GM19438 (cell line): Measurements from ENCODE around the gene STOML1.

ENCODE experiments used
- ATAC-seq: cut with Tn5 transposase; IDR thresholded peaks from one replicate; pipeline ENCODE4 v1.9.1; 2021; ENCODE audit warnings: low read depth; ENCODE audit not compliant: unreplicated experiment

Gene STOML1

DNA sequence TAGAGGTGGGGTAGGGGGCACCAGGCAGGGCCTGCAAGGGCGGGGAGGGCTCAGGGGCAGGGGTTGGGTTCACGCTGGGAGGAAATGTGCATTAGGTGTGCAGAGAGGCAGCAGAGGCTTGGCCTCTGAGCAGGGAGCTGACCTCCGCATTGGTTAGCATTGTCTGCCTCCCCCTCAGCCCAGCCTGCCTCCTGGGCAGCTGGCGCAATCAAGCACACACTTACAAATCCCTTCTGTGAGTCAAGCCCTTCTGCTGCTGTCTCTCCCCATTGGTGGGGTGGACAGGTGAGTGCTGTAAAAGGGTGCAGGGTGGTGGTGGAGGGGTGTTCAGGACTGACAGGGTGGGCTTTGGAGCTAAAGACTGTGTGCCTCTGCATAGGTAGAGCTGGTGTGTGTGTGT lies 56.5 kb downstream of the STOML1 start:
- no peak for ATAC-seq

GRCh38 chr15:73934281-73934680 lies 57.8 kb downstream of the STOML1 start:
- ATAC-seq = no peak

GRCh38 chr15:73932381-73933191 lies 59.5 kb downstream of the STOML1 start:
- no peak for ATAC-seq

GRCh38 chr15:73931441-73931840 lies 60.7 kb downstream of the STOML1 start:
- ATAC-seq = no peak

GRCh38 chr15:73930790-73931281 lies 61.3 kb downstream of the STOML1 start:
- ATAC-seq = no peak

DNA sequence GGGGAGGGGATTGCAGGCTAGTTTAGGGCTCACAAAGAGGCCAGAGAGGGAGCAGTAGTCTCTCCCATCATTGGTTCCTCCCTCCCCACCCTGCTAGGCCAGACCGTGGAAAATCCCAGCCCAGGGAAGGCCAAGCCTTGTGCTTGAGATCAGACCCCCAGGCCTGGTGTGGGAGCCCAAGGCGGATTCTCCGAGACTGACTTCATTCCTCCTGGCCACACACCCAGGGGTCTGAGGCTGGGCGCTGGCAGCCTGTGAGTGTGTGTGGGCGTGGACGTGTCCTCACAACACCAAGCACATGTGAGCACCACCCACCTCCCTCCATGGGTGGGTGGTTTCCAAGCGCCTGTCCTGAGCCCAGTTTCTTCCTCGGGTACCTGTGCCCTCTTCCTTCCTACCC lies 61.7 kb downstream of the STOML1 start:
- no peak for ATAC-seq

DNA sequence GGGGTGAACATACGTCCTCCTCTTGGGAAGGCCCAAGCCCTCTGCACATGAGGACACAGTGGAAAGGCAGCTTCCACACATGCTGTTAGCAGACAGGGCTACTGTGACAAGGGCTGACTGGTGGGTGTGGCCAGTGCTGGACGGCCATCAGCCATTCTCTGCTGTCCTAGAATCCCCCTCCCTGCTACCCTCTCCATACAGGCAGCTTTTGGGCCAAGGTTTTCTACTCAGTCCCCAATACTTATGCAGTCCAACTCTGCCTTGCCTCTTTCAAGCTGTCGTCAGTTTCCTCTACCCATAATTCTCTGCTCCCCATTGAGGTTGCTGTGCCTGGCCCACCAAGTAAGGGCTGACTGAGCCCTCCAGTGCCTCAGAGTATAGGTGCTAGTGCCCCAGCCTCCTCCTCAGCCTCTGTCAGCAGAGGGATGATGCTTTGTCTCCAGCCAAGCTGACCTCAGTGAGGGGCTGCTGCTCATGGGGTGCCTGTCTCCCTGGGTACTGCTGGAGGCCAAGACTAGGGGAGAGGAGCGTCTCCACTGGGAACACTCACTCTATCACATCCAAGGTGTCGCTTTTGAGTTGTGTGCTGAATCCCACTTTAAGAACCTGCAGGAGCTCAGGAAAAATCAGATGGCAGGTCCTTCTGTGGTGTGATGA lies 63.0 kb downstream of the STOML1 start:
- ATAC-seq = no peak
